Psoas muscle (tissue), 8 donors: ENCODE data around the gene FUZ. TPM values are rescaled to one million over a fixed set of nuclear protein-coding genes. Genes with fewer than 3 reads are reported as not detected.

ENCODE experiments used
- ATAC-seq, 4 donors: fragments of 200-7000 bp; cut with Tn5 transposase; one replicate each; pipeline ENCODE4 v1.9.1; 2020; ENCODE audit warnings: moderate library complexity in 3 of 4, mild to moderate bottlenecking in 2 of 4
- DNase-seq, 2 donors: peaks; one replicate each; pipeline ENCODE4 v3.0.0-alpha.2; 2020
- H3K27ac ChIP-seq: fragments of 200-600 bp; one replicate; pipeline ENCODE4 v1.8.0; 2022
- H3K27me3 ChIP-seq, 3 donors: fragments of 200-600 bp in 1 of 3; one replicate each; pipeline versions ENCODE4 v1.6.1 to v1.8.0; 2013 to 2022; ENCODE audit warnings: low read length in 2 of 3, mild to moderate bottlenecking in 2 of 3, moderate library complexity in 1 of 3; ENCODE audit not compliant: insufficient read depth in 3 of 3
- H3K36me3 ChIP-seq, 2 donors: fragments of 200-600 bp in 1 of 2; one replicate each; pipeline versions ENCODE4 v1.6.1 to v1.8.0; 2013 to 2022; ENCODE audit warnings: low read depth in 1 of 2, mild to moderate bottlenecking in 1 of 2, moderate library complexity in 1 of 2; ENCODE audit not compliant: insufficient read depth in 1 of 2
- H3K4me1 ChIP-seq: fragments of 200-600 bp; one replicate; pipeline ENCODE4 v1.8.0; 2022
- H3K4me3 ChIP-seq: fragments of 200-600 bp; one replicate; pipeline ENCODE4 v1.8.0; 2022; ENCODE audit warnings: mild to moderate bottlenecking
- H3K9me3 ChIP-seq: fragments of 200-600 bp; one replicate; pipeline ENCODE4 v1.8.0; 2022
- WGBS, 3 donors: extraction: QIAGEN DNeasy Blood & Tissue Kit; methylation state at CpG; one replicate each; pipeline versions ENCODE4 v1.1.6 to v1.1.7; 2013; 5-methylcytosine and 5-hydroxymethylcytosine counted together
- intact Hi-C, 2 donors: fragments of 100-400 bp; cut with DNase I; formaldehyde crosslinking; loops; one replicate each; pipeline versions ENCODE4 v1.11.0 to v1.14.2; 2022
- polyA plus RNA-seq, 3 donors: library from polyadenylated mRNA; stranded (reverse); fragments of 200-250 nt; gene quantifications; one replicate each; pipeline ENCODE4 v1.2.3, GENCODE V29; 2013
- total RNA-seq, 4 donors: library from RNA; stranded (reverse); fragmentation: NEBNext Ultra II Directional in 2 of 4; extraction: Animal tissue kit (Norgen Biotek cat#: 25700) in 2 of 4; gene quantifications; one replicate each; pipeline versions ENCODE4 v1.2.1 to v1.2.4, GENCODE V29; 2021 to 2023
- TF ChIP-seq, protein P1 (sequence below): fragments of 200-600 bp; IDR thresholded peaks from one replicate; pipeline ENCODE4 v1.8.0; 2022; ENCODE audit warnings: antibody characterized with exemption
- donor health status: healthy with polysubstance abuse.
- donor health status: DM: no; HTN: no; CAD: no; lungs with moderate emphysema.
- donor health status: Bipolar disorder and iron deficiency.
- donor health status: healthy.
- donor health status: DM: yes; HTN: yes; CAD: no.
- donor health status: DM: no; HTN: no; CAD: no.
- donor health status: DM: no; HTN: no; CAD: no.
- donor health status: DM: yes; HTN: yes; CAD: no.

FUZ gene
- total and polyA plus RNA-seq, 7 donors = 15.9 to 38.8 (median 25.5) TPM

DNA sequence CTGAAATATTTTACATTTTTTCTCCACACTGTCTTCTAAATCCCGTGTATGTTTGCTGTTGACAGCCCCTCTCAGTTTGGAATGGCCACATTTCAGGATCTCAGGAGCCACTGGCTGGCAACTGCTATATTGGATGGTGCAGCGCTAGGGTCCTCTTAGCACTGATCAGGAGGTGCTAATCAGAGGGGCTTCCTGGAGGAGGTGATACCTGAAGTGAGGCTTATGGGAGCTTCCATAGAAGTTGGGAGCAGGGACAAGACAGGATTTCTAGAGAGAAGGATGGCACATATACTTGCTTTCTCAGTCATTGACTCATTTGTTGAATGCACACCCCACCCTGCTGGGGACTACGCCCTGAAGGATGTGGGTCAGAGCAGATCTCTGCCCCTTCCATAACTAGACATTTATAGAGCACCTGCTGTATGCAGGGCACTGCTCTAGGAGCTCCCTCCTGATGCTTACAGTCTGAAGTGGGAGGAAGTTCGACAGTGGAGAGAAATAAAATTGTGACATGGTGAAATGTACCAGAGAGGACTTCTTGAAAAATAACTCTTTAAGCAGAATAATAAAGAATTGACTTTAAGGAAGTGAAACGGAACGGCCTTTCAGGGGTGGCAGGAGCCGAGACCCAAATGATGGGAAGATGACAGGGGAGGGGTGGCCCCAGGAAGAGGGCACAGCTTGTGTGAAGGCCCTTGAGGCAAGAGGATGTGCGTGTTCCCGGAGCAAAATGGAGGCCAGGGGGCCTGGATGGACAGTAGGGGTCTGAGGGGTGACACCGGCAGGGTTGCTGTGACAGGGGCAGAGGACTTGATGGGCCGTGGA, 33.1 kb downstream of the FUZ start:
- Histone ChIP-seq H3K4me3 (no peak overlapping the region), H3K9me3 (no peaks in the 10 kb centered on the region), H3K27ac (no peak overlapping the region), H3K27me3 (no peaks in the 10 kb centered on the region), H3K4me1 (no peaks in the 10 kb centered on the region), H3K36me3 (peaks cover 3 to 32% of the 10 kb centered on the region in 2 donors)
- intact Hi-C loops = no loop called here
- 82 to 86% (median 85%) methylated on average over 11 of the region's 11 CpGs for WGBS, 3 donors
- ATAC-seq (no peak), DNase-seq (no peak)
- TF ChIP-seq, protein P1, sequence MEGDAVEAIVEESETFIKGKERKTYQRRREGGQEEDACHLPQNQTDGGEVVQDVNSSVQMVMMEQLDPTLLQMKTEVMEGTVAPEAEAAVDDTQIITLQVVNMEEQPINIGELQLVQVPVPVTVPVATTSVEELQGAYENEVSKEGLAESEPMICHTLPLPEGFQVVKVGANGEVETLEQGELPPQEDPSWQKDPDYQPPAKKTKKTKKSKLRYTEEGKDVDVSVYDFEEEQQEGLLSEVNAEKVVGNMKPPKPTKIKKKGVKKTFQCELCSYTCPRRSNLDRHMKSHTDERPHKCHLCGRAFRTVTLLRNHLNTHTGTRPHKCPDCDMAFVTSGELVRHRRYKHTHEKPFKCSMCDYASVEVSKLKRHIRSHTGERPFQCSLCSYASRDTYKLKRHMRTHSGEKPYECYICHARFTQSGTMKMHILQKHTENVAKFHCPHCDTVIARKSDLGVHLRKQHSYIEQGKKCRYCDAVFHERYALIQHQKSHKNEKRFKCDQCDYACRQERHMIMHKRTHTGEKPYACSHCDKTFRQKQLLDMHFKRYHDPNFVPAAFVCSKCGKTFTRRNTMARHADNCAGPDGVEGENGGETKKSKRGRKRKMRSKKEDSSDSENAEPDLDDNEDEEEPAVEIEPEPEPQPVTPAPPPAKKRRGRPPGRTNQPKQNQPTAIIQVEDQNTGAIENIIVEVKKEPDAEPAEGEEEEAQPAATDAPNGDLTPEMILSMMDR = no peak

DNA sequence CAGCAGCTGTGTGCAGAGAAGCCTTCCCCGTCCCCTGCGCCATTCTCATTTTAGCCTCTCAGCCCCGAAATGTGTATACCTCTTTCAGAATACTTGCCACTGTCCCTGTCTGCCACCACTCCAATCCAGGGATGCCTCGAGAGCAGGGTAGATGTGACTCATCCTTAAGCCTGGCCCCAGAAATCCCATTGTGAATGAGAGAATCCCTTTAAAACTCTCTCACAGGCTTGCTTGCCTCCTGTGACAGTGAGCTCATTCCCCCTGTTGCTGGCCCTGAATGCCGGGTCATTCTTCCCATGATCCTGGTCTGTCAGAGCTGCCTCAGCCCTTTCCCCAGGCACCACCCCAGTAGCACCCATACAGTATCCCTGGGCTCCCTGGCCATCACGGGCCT, 36.7 kb downstream of the FUZ start:
- Histone ChIP-seq H3K4me1 (no peaks in the 10 kb centered on the region), H3K4me3 (no peak overlapping the region), H3K36me3 (peaks cover 0 to 4% of the 10 kb centered on the region in 2 donors), H3K9me3 (no peaks in the 10 kb centered on the region), H3K27me3 (no peaks in the 10 kb centered on the region), H3K27ac (no peak overlapping the region)
- no peak for DNase-seq
- intact Hi-C loops = no loop called here
- 84 to 92% (median 85%) methylated on average over 6 of the region's 6 CpGs for WGBS, 3 donors
- TF ChIP-seq, protein P1 = no peak
- ATAC-seq = no peak

DNA sequence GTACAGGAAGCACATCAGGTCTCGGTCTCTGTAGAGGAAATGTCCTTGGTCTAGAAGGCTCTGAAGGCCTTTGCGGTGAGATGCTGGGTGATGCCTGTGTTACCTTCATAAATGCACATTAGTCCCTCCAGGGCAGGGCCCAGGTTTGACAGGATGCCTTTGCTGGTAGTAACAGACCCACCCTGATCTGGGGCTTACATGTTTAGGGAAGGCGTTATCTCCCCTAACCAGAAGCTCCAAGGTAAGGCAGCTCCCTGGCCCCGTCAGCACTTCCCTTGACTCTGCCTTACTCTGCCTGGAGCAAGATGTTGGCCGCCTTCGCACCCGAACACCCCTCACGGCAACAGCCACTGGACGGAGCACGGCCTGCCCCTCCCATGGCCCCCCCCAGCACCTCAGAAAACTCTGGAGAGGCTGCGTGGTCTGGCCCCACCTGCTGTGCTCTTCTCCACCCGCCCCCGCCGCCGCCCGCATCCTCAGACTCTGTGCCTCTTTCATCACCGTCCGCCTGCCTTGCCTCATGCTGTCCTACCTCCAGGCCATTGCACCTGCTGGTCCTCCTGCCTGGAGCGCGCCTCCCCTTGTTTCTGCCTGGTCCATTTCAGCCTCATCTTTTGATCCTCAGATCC, 37.2 kb downstream of the FUZ start:
- intact Hi-C loops = no loop called here
- H3K27ac ChIP-seq = no peak overlapping the region
- no peak for DNase-seq
- ATAC-seq = peak in 1 of 4 donors; percentile 26
- H3K27me3 ChIP-seq = no peaks in the 10 kb centered on the region
- H3K9me3 ChIP-seq = no peaks in the 10 kb centered on the region
- no peaks in the 10 kb centered on the region for H3K4me1 ChIP-seq
- H3K4me3 ChIP-seq = no peak overlapping the region
- TF ChIP-seq, protein P1 = no peak
- peaks cover 0 to 4% of the 10 kb centered on the region in 2 donors for H3K36me3 ChIP-seq
- 91 to 94% (median 93%) methylated on average over 14 to 20 of the region's 20 CpGs for WGBS, 3 donors

DNA sequence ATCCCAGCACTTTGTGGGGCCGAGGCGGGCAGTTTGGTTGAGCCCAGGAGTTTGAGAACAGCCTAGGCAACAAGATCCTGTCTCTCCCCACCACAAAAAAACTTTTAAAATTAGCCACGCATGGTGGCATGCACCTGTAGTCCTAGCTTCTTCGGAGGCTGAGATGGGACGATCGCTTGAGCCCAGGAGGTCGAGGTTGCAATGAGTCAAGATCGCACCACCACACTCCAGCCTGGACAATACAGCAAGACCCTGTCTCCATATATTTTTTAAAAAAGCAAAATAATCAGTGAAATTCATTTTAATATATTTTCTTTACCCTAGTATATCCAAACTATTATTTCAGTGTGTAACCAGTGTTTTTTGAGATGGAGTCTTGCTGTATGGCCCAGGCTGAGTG, 38.1 kb downstream of the FUZ start:
- 88 to 96% (median 93%) methylated on average over 8 of the region's 8 CpGs for WGBS, 3 donors
- TF ChIP-seq, protein P1 = no peak
- intact Hi-C loops = no loop called here
- no peak overlapping the region for H3K4me3 ChIP-seq
- DNase-seq (no peak), ATAC-seq (no peak)
- peaks cover 0 to 4% of the 10 kb centered on the region in 2 donors for H3K36me3 ChIP-seq
- H3K27ac ChIP-seq = no peak overlapping the region
- no peaks in the 10 kb centered on the region for H3K9me3 ChIP-seq
- H3K4me1 ChIP-seq = no peaks in the 10 kb centered on the region
- no peaks in the 10 kb centered on the region for H3K27me3 ChIP-seq
